Ascending aorta (tissue), 2 donors: Measurements from ENCODE around the gene KHDC3L. TPM values are rescaled to one million over a fixed set of nuclear protein-coding genes. Genes with fewer than 3 reads are reported as not detected.
"Not testable (repeated sequence)": the region's sequence is repeated elsewhere in the genome, so short reads cannot be mapped to it uniquely, and the experiment has no call there.

Experiments used
- DNase-seq, 2 donors: peaks; one replicate each; pipeline ENCODE4 v3.0.0-alpha.2; 2019; ENCODE audit warnings: low spot score in 2 of 2
- H3K27ac ChIP-seq, 2 donors: fragments of 200-600 bp; sonication (generic); one replicate each; pipeline ENCODE4 v1.5.1; 2016 to 2017; ENCODE audit warnings: mild to moderate bottlenecking in 1 of 2
- H3K27me3 ChIP-seq: fragments of 200-600 bp; sonication (generic); one replicate; pipeline ENCODE4 v1.5.1; 2017
- H3K36me3 ChIP-seq, 2 donors: fragments of 200-600 bp; sonication (generic); one replicate each; pipeline ENCODE4 v1.5.1; 2016
- H3K4me1 ChIP-seq, 2 donors: fragments of 200-600 bp; sonication (generic); one replicate each; pipeline ENCODE4 v1.5.1; 2016 to 2017; ENCODE audit warnings: mild to moderate bottlenecking in 1 of 2
- H3K4me3 ChIP-seq, 2 donors: fragments of 200-600 bp; sonication (generic); one replicate each; pipeline ENCODE4 v1.5.1; 2016 to 2017; ENCODE audit warnings: mild to moderate bottlenecking in 1 of 2
- H3K9me3 ChIP-seq, 2 donors: fragments of 200-600 bp; sonication (generic); one replicate each; pipeline ENCODE4 v1.5.1; 2016
- intact Hi-C: fragments of 100-400 bp; cut with DNase I; formaldehyde crosslinking; loops from one replicate; pipeline ENCODE4 v1.15.1; 2023
- total RNA-seq: library from RNA; depleted of rRNA; stranded (reverse); fragments of >200 nt; gene quantifications from one replicate; pipeline ENCODE4 v1.1.0, GENCODE V29; 2016
- TF ChIP-seq, protein P1 (sequence below), 3 experiments: fragments of 200-600 bp in 2 of 3; fragments of 450-650 bp in 1 of 3; sonication (generic) in 2 of 3; IDR thresholded peaks; one replicate each; pipeline ENCODE4 v1.5.1; 2016 to 2019; ENCODE audit warnings: antibody characterized with exemption in 3 of 3, mild to moderate bottlenecking in 1 of 3, moderate library complexity in 1 of 3

KHDC3L gene
- total RNA-seq, 1 donor from 2014 or later = not detected

DNA sequence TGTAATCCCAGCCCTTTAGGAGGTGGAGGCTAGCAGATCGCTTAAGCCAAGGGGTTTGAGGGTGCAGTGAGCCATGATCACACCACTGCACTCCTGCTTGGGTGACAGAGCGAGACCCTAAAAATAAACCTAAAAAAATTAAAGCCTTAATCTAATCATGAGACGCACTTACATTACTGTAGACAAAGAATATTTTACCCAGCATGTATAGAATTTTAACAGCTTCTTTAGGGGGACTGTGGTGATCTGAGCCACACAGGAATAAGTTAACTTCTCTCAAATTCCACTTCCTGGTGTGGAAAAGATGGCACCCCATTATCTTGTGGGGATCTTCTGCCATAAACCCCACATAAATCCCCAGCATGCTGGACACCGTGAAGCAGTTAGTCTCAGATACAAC is 9.5 kb downstream of the KHDC3L start:
- Histone ChIP-seq H3K27me3 (no peaks in the 10 kb centered on the region), H3K4me1 (no peaks in the 10 kb centered on the region), H3K4me3 (no peak overlapping the region), H3K9me3 (peaks cover 3 to 9% of the 10 kb centered on the region in 2 donors), H3K36me3 (no peaks in the 10 kb centered on the region), H3K27ac (no peak overlapping the region)
- TF ChIP-seq, protein P1, sequence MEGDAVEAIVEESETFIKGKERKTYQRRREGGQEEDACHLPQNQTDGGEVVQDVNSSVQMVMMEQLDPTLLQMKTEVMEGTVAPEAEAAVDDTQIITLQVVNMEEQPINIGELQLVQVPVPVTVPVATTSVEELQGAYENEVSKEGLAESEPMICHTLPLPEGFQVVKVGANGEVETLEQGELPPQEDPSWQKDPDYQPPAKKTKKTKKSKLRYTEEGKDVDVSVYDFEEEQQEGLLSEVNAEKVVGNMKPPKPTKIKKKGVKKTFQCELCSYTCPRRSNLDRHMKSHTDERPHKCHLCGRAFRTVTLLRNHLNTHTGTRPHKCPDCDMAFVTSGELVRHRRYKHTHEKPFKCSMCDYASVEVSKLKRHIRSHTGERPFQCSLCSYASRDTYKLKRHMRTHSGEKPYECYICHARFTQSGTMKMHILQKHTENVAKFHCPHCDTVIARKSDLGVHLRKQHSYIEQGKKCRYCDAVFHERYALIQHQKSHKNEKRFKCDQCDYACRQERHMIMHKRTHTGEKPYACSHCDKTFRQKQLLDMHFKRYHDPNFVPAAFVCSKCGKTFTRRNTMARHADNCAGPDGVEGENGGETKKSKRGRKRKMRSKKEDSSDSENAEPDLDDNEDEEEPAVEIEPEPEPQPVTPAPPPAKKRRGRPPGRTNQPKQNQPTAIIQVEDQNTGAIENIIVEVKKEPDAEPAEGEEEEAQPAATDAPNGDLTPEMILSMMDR (IDR thresholded peaks at IDR 0.05) = no peak
- intact Hi-C loops = no loop called here
- DNase-seq = no peak

DNA sequence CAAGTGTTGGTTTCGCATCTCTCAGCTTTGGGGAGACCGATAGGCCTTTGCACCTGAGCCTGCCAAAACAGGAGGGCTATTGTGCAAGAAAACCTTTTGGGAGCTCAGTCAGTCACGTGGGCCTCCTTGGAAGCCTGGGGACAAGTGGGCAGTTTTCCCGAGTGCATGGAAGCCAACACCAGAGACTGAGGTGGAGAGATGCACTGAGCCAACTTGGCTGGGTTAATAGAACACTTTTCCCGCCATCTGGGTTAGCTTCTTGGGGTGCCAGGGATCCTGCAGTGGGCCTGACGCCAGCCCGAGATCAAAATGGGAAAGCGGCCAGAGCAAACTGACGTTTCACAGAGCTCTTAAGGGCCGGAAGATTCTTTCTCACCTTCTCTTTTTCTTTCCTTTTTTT is 10.1 kb downstream of the KHDC3L start:
- Histone ChIP-seq H3K27me3 (no peaks in the 10 kb centered on the region), H3K4me1 (no peaks in the 10 kb centered on the region), H3K27ac (no peak overlapping the region), H3K4me3 (no peak overlapping the region), H3K9me3 (peaks cover 3 to 9% of the 10 kb centered on the region in 2 donors), H3K36me3 (no peaks in the 10 kb centered on the region)
- TF ChIP-seq, protein P1 (IDR thresholded peaks at IDR 0.05) = no peak
- DNase-seq = no peak
- intact Hi-C loops = no loop called here

DNA sequence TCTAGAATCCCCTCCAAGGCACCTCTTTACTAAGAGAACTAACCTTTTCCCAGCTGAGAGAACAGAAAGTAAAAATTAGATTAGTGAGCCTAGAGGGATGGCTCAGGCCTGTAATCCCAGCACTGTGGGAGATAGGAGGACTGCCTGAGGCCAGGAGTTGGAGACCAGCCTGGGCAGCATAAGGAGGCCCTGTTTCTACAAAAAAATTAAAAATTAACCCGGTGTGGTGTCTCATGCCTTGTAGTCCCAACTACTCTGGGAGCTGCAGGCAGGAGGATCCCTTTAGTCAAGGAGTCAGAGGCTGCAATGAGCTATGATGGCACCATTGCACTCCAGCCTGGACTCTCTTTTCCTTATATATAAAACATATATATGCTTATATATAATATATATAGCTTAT is 12.8 kb downstream of the KHDC3L start:
- H3K4me1 ChIP-seq = no peaks in the 10 kb centered on the region
- intact Hi-C loops = no loop called here
- no peak overlapping the region for H3K4me3 ChIP-seq
- peaks cover 3 to 9% of the 10 kb centered on the region in 2 donors for H3K9me3 ChIP-seq
- TF ChIP-seq, protein P1 (IDR thresholded peaks at IDR 0.05) = no peak
- DNase-seq = no peak
- no peaks in the 10 kb centered on the region for H3K36me3 ChIP-seq
- no peak overlapping the region for H3K27ac ChIP-seq
- H3K27me3 ChIP-seq = no peaks in the 10 kb centered on the region

DNA sequence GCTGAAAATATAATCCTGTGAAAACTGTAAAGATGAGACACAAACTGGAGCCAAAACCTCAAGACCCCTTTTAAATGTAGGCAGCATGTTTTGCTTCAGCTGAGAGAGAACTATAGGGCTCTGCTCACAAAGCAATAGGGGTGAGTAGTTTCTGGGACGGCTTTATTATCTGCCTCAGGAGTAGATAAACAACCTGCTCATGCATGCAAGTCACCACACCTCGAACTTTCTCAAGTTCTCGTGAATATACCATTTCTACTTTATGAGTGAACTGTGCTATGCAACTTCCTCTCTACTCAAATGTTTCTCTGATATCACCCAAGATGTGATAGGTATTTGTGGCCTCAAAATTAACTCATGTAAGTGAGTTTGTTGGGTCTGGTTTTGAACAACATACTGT is 14.8 kb downstream of the KHDC3L start:
- H3K9me3 ChIP-seq = peaks cover 3 to 4% of the 10 kb centered on the region in 2 donors
- H3K27ac ChIP-seq = no peak overlapping the region
- no peaks in the 10 kb centered on the region for H3K36me3 ChIP-seq
- no peak overlapping the region for H3K4me3 ChIP-seq
- no peak for DNase-seq
- intact Hi-C loops = no loop called here
- no peaks in the 10 kb centered on the region for H3K27me3 ChIP-seq
- TF ChIP-seq, protein P1 (IDR thresholded peaks at IDR 0.05) = no peak
- H3K4me1 ChIP-seq = no peaks in the 10 kb centered on the region

DNA sequence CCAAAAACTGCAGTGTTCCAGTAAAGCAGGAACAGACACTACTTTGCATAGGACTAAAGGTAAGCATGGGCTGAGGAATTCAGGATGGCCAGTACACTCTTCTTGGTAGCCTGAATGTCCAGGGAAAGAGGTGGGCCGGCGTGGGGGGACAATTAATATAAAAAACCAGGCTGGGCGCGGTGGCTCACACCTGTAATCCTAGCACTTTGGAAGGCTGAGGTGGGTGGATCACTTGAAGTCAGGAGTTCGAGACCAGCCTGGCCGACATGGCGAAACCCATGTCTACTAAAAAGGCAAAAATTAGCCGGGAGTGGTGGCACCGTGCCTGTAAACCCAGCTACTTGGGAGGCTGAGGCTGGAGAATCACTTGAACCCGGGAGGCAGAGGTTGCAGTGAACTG is 19.1 kb downstream of the KHDC3L start:
- H3K27ac ChIP-seq, H3K27me3 ChIP-seq, intact Hi-C loops, H3K9me3 ChIP-seq, H3K36me3 ChIP-seq, H3K4me1 ChIP-seq, H3K4me3 ChIP-seq, DNase-seq: not testable (repeated sequence)

DNA sequence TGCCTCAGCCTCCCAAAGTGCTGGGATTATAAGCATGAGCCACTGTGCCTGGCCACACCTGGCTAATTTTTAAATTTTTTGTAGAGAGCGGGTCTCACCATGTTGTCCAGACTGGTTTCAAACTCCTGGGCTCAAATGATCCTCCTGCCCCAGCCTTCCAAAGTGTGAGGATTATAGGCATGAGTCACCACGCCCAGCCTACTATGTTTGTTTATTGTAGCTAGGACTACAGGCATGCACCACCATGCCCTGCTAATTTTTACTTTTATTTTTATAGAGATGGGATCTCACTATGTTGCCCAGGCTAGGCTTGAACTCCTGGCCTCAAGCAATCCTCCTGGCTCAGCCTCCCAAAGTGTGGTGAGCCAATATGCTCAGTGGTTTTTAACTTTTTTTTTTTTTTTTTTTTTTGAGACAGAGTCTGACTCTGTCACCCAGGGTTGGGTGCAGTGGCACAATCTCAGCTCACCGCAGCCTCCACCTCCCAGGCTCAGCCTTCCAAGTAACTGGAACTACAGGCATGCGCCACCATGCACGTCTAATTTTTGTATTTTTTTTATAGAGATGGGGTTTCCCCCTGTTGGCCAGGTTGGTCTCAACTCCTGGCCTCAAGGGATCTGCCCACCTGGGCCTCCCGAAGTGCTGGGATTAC is 20.1 kb downstream of the KHDC3L start:
- DNase-seq = no peak
- H3K4me3 ChIP-seq = no peak overlapping the region
- no peaks in the 10 kb centered on the region for H3K9me3 ChIP-seq
- no peaks in the 10 kb centered on the region for H3K27me3 ChIP-seq
- H3K27ac ChIP-seq = no peak overlapping the region
- no peaks in the 10 kb centered on the region for H3K4me1 ChIP-seq
- intact Hi-C loops = no loop called here
- TF ChIP-seq, protein P1 (IDR thresholded peaks at IDR 0.05) = no peak
- no peaks in the 10 kb centered on the region for H3K36me3 ChIP-seq
